Cardiac fibroblast (primary cell): ENCODE results near the gene FAT2.

Experiments used
- DNase-seq, 2 donors: peaks; one replicate each; pipeline versions ENCODE4 v3.0.0 to v3.0.0-alpha.2; 2010; ENCODE audit warnings: low read depth in 2 of 2
- H3K4me3 ChIP-seq, 2 donors: replicated peaks in 1 of 2; 1 replicate in 1 of 2; 2 replicates in 1 of 2; pipeline ENCODE4 v1.5.1; 2011; ENCODE audit warnings: low read depth in 2 of 2, low read length in 2 of 2, mild to moderate bottlenecking in 2 of 2, moderate library complexity in 1 of 2
- TF ChIP-seq, protein P1 (sequence below): IDR thresholded peaks from one replicate; pipeline ENCODE4 v1.5.1; 2011; ENCODE audit warnings: low read depth, mild to moderate bottlenecking, low read length, inconsistent platforms

Gene FAT2

DNA sequence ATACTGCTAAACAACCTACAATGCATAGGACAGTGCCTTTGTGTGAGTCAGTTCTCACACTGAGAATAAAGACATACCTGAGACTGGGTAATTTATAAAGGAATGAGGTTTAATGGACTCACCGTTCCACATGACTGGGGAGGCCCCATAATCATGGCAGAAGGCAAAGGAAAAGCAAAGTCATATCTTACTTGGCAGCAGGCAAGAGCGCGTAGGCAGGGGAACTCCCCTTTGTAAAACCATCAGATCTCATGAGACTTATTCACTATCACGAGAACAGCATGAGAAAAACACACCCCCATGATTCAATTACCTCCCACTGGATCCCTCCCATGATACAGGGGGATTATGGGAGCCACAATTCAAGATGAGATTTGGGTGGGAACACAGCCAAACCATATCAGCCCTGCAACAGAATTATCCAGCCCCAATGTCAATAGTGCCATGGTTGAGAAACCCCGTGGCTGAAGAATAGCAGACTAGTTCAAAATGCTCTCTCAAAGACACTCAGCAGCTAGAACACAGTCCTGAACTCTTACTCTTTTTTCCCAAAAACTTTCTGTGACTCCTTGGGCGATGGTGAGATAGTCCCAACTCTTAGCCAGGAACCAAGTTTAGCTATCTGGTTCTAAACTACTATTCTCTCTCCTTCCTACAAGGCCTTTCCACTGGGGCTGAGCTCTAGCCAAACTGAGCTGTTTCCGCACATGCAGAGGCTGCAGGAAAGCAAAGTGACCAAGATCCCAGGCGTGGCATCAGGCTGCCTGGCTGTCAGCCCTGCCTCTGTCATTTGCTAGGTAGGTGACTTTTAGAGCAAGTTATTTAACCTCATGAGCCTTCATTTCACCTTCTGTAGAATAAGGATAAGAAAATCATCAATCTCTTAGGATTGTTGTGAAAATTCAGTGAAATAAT is 21.7 kb downstream of the FAT2 start:
- TF ChIP-seq, protein P1, sequence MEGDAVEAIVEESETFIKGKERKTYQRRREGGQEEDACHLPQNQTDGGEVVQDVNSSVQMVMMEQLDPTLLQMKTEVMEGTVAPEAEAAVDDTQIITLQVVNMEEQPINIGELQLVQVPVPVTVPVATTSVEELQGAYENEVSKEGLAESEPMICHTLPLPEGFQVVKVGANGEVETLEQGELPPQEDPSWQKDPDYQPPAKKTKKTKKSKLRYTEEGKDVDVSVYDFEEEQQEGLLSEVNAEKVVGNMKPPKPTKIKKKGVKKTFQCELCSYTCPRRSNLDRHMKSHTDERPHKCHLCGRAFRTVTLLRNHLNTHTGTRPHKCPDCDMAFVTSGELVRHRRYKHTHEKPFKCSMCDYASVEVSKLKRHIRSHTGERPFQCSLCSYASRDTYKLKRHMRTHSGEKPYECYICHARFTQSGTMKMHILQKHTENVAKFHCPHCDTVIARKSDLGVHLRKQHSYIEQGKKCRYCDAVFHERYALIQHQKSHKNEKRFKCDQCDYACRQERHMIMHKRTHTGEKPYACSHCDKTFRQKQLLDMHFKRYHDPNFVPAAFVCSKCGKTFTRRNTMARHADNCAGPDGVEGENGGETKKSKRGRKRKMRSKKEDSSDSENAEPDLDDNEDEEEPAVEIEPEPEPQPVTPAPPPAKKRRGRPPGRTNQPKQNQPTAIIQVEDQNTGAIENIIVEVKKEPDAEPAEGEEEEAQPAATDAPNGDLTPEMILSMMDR, result no peak
- no peak overlapping the region for H3K4me3 ChIP-seq
- DNase-seq, result peak; percentile 34 to 37

DNA sequence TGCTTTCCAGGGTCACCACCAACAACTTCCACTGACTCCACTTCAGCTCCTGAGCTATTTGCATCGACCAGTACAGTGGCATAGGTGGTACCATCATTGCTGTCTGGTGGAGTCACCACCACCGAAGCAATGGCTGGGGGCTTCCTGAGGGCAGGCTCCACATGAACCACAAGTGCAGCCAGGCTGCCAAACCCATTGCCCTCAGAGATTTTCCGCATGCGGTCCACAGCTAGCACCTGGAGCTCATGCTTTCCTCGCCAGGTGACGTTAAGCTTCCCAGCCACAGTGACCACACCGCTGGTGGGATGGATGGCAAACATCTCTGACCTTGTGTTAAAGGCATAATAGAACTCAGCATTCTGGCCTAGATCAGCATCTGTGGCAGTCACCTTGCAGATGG is 23.1 kb downstream of the FAT2 start:
- no peak for DNase-seq
- TF ChIP-seq, protein P1, result no peak
- H3K4me3 ChIP-seq, result no peak overlapping the region

DNA sequence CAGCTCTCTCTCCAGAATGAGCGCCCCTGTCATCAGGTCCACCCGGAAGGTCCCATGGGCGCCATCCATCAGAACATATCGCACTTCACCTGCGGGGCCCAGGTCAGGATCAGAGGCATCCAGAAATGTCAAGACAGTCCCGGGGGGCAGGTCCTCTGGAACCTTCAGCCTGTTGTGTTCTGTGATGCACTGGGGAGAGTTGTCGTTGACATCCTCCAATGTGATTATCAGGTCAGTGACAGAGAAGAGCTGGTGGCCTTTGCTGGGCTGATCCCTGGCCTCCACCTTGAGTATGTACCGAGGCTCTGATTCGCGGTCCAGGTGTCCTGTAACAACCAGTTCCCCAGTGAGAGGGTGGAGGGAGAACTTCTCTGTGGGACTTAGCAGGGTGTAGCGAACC is 25.2 kb downstream of the FAT2 start:
- no peak overlapping the region for H3K4me3 ChIP-seq
- DNase-seq, result no peak
- TF ChIP-seq, protein P1, result no peak

DNA sequence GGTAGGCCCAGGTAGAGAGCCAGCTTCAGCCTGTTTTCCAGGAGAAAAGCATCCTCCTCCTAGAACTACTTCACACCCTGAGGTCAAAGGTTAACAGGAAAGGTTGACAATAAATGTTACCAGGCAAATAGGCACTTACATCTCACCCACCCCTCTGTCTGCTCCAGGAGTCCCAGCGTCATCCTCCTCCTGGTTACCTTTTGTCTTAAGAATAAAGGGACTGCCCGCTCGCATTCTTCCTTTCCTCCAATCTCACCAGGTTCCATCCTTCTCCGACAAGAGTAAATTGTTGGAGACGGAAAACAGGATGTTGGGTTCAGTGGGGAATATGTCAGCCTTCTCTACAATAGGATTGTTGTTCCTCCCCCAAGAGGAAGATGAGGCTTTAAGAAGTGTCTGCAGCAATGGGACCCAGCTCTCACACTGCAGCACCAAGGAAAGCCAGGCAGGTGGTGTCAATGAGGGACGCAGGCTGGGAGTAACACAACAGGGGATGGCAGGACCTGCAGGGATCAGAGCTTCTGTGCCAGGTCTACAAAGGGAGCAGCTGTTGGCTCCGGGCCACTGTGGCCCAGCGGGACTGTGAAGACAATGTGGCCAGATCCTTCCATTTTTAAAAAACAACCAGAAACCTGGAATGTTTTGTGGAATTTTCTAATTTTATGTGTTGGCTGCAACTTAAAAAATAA is 29.0 kb downstream of the FAT2 start:
- H3K4me3 ChIP-seq, result no peak overlapping the region

DNA sequence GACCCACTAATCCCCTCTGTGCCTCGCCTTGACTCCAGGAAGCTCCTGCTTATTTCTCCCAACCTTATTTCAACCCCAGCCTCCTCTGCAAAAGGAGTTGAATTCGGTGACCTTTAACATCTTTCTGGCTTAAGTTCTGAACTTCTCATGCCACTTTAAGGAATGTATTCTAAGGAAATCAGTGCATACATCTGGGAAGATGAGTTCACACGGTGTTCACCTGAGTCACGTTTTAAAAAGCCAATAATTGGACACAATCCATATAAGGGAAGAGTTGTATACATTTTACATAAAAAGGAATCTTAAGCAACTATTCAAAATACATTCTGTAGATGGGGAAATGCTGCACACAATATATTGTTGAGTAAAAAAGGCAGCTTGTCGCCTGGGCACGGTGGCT is 33.2 kb downstream of the FAT2 start:
- TF ChIP-seq, protein P1, result no peak
- DNase-seq, result no peak

More for the DNA sequence above, 29.0 kb downstream of the FAT2 start:
- no peak for DNase-seq
- TF ChIP-seq, protein P1, result no peak

DNA sequence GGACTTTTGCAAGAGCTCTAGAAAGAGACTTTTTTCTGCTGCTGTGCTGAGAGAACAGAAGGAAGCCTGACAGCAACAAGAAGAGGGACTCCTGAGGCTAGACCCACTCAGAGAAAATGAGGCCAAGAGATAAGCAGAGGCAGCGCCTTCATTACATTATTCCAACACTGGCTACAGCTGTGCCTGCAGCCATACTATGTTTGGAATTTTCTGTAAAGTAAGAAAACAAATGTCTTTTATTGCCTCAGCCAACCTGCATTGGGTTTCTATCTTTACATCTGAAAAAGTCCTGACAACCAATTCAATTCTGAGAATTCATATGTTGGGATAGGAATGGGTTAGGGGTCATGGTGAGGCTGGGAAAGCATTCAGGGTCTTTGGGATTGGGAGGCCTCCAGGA is 33.7 kb downstream of the FAT2 start:
- DNase-seq, result no peak
- H3K4me3 ChIP-seq, result no peak overlapping the region
- TF ChIP-seq, protein P1, result no peak

More for the DNA sequence above, 33.2 kb downstream of the FAT2 start:
- H3K4me3 ChIP-seq, result no peak overlapping the region
